ENCODE results near the gene TGFBRAP1. TPM values are rescaled to one million over a fixed set of nuclear protein-coding genes. Genes with fewer than 3 reads are reported as not detected.

Gene TGFBRAP1
- total RNA-seq: 9.8 TPM
- long read RNA-seq, full-length matches to known transcripts: 6 of 22 reads
- long read RNA-seq, partial matches to known transcripts: 0 of 22 reads
- long read RNA-seq, other reads (novel, unspliced or antisense): 16 of 22 reads

- ATAC-seq: peak; percentile 88
- intact Hi-C loops (cut with micrococcal nuclease): no loop called here
- DNase-seq: peak; percentile 80
These were observed at the start of gene TGFBRAP1 for GRCh38 chr2:105329561-105330495. Gene TGFBRAP1 (minus strand): TSS chr2:105329735. CDS start chr2:105308301, 21,434 bp downstream.

- ATAC-seq (peak; percentile 1), DNase-seq (no peak)
- intact Hi-C loops (cut with micrococcal nuclease): no loop called here
These were observed 49.4 kb upstream of the TGFBRAP1 start for GRCh38 chr2:105378921-105379383.

GRCh38 chr2:105378276-105378840, 48.8 kb upstream of the TGFBRAP1 start:
- ATAC-seq (peak; percentile 0), DNase-seq (no peak)
- intact Hi-C loops (cut with micrococcal nuclease): no loop called here

- DNase-seq (no peak), ATAC-seq (no peak)
- intact Hi-C loops (cut with micrococcal nuclease): no loop called here
These were observed 48.3 kb upstream of the TGFBRAP1 start for GRCh38 chr2:105377871-105378270.

GRCh38 chr2:105376789-105377240, 47.3 kb upstream of the TGFBRAP1 start:
- no peak for DNase-seq
- no peak for ATAC-seq
- intact Hi-C loops (cut with micrococcal nuclease): no loop called here

GRCh38 chr2:105376010-105376409, 46.5 kb upstream of the TGFBRAP1 start:
- DNase-seq (no peak), ATAC-seq (peak; percentile 2)
- intact Hi-C loops (cut with micrococcal nuclease): no loop called here

GRCh38 chr2:105375001-105375561, 45.5 kb upstream of the TGFBRAP1 start:
- intact Hi-C loops (cut with micrococcal nuclease): no loop called here
- DNase-seq (no peak), ATAC-seq (peak; percentile 11)

GRCh38 chr2:105373895-105374401, 44.4 kb upstream of the TGFBRAP1 start:
- intact Hi-C loops (cut with micrococcal nuclease): loop anchor here (5.0 kb wide), 1 partner anchor 148 kb away; no protein-coding TSS in a partner anchor
- peak; percentile 3 for ATAC-seq
- no peak for DNase-seq

- ATAC-seq: peak; percentile 20
- DNase-seq: peak; percentile 80
These were observed 43.8 kb upstream of the TGFBRAP1 start for GRCh38 chr2:105373344-105373781.

GRCh38 chr2:105371810-105372209, 42.3 kb upstream of the TGFBRAP1 start:
- ATAC-seq (no peak), DNase-seq (no peak)
- intact Hi-C loops (cut with micrococcal nuclease): loop anchor here (5.0 kb wide), 1 partner anchor 150 kb away; no protein-coding TSS in a partner anchor

More at GRCh38 chr2:105373344-105373781, 43.8 kb upstream of the TGFBRAP1 start:
- intact Hi-C loops (cut with micrococcal nuclease): loop anchor here (5.0 kb wide), 1 partner anchor 149 kb away; no protein-coding TSS in a partner anchor

GRCh38 chr2:105371156-105371555, 41.6 kb upstream of the TGFBRAP1 start:
- no peak for DNase-seq

GRCh38 chr2:105369777-105370690, 40.5 kb upstream of the TGFBRAP1 start:
- peak; percentile 87 for DNase-seq
- intact Hi-C loops (cut with micrococcal nuclease): loop anchor here (5.0 kb wide), 1 partner anchor 152 kb away; no protein-coding TSS in a partner anchor
- peak; percentile 12 for ATAC-seq

More at GRCh38 chr2:105371156-105371555, 41.6 kb upstream of the TGFBRAP1 start:
- intact Hi-C loops (cut with micrococcal nuclease): loop anchor here (5.0 kb wide), 1 partner anchor 151 kb away; no protein-coding TSS in a partner anchor
- no peak for ATAC-seq

- ATAC-seq: no peak
- intact Hi-C loops (cut with micrococcal nuclease): no loop called here
- DNase-seq: no peak
These were observed 39.3 kb upstream of the TGFBRAP1 start for GRCh38 chr2:105368759-105369408.

GRCh38 chr2:105365206-105365605, 35.7 kb upstream of the TGFBRAP1 start:
- intact Hi-C loops (cut with micrococcal nuclease): no loop called here
- no peak for ATAC-seq

GRCh38 chr2:105364436-105365139, 35.1 kb upstream of the TGFBRAP1 start:
- DNase-seq (no peak), ATAC-seq (no peak)
- intact Hi-C loops (cut with micrococcal nuclease): no loop called here

More at GRCh38 chr2:105365206-105365605, 35.7 kb upstream of the TGFBRAP1 start:
- no peak for DNase-seq

- intact Hi-C loops (cut with micrococcal nuclease): no loop called here
- ATAC-seq: no peak
- DNase-seq: peak; percentile 35
These were observed 33.5 kb upstream of the TGFBRAP1 start for GRCh38 chr2:105362862-105363591.
